ENCODE data around the gene PARD3. TPM values are rescaled to one million over a fixed set of nuclear protein-coding genes. Genes with fewer than 3 reads are reported as not detected.

The PARD3 gene
- total RNA-seq, 1 experiment from 2014 or later, result 44.2 TPM

GRCh38 chr10:34061841-34062240 lies 753.3 kb downstream of the PARD3 start:
- no peak for DNase-seq (ENCODE audit: low read depth, low spot score)
- in situ Hi-C loops (cut with HindIII; ENCODE audit: low pct_unique_long_range_greater_than_20kb, low sequenced_read_pairs), result no loop called here

Small RNA genes lying within 50 kb of the gene (small RNA-seq; reads per million reads assigned to genes)
- gene ELOBP4 (0 reads per million in 2 experiments), gene RF00019 (0 reads per million in 2 experiments), gene RPL37P18 (0 reads per million in 2 experiments)
